Neural cell (in vitro differentiated cells): ENCODE measurements around the gene AK1. TPM values are rescaled to one million over a fixed set of nuclear protein-coding genes. Genes with fewer than 3 reads are reported as not detected.

ENCODE experiments used
- H2AFZ ChIP-seq: fragments of 200-600, 300-800 bp; sonication (generic), shearing (Covaris generic); 2 replicates; pipeline ENCODE4 v1.6.0; 2014; ENCODE audit warnings: low read depth, mild to moderate bottlenecking, antibody characterized with exemption, low read length, moderate library complexity
- H3F3A ChIP-seq: fragments of 200-600 bp; shearing (Covaris generic); 2 replicates; pipeline ENCODE4 v1.6.1; 2016; ENCODE audit warnings: mild to moderate bottlenecking, moderate library complexity, mixed read lengths, antibody characterized with exemption, low read length; ENCODE audit not compliant: insufficient read depth, poor library complexity, severe bottlenecking
- H3K27ac ChIP-seq: fragments of 200-600, 300-800 bp; sonication (generic), shearing (Covaris generic); 2 replicates; pipeline ENCODE4 v1.5.1; 2014; ENCODE audit warnings: mild to moderate bottlenecking, low read length, moderate library complexity
- H3K27me3 ChIP-seq: fragments of 300-800, 200-600 bp; sonication (generic), shearing (Covaris generic); 2 replicates; pipeline ENCODE4 v1.6.0; 2014; ENCODE audit warnings: mild to moderate bottlenecking, low read depth, low read length, moderate library complexity; ENCODE audit not compliant: insufficient read depth
- H3K36me3 ChIP-seq: fragments of 300-800, 200-600 bp; sonication (generic), shearing (Covaris generic); 2 replicates; pipeline ENCODE4 v1.5.1; 2014; ENCODE audit warnings: mild to moderate bottlenecking, antibody characterized with exemption, low read length, moderate library complexity; ENCODE audit not compliant: insufficient read depth
- H3K4me2 ChIP-seq: fragments of 300-800, 200-600 bp; sonication (generic), shearing (Covaris generic); 2 replicates; pipeline ENCODE4 v1.6.0; 2014; ENCODE audit warnings: mild to moderate bottlenecking, low read length
- H3K4me3 ChIP-seq: fragments of 300-800, 200-600 bp; sonication (generic), shearing (Covaris generic); 2 replicates; pipeline ENCODE4 v1.5.1; 2014; ENCODE audit warnings: mild to moderate bottlenecking, low read length, moderate library complexity
- H3K79me2 ChIP-seq: fragments of 200-600 bp; shearing (Covaris generic); replicated peaks from 2 replicates; pipeline ENCODE4 v1.6.0; 2014; ENCODE audit warnings: mild to moderate bottlenecking, low read length, moderate library complexity; ENCODE audit not compliant: insufficient read depth
- H3K9ac ChIP-seq: fragments of 300-800, 200-600 bp; sonication (generic), shearing (Covaris generic); 2 replicates; pipeline ENCODE4 v1.6.1; 2016; ENCODE audit warnings: mild to moderate bottlenecking, low read length, mixed read lengths
- H3K9me2 ChIP-seq: fragments of 200-600 bp; shearing (Covaris generic); 2 replicates; pipeline ENCODE4 v1.6.1; 2016; ENCODE audit warnings: mild to moderate bottlenecking, low read length, mixed read lengths; ENCODE audit not compliant: insufficient read depth
- H3K9me3 ChIP-seq: fragments of 200-600, 300-800 bp; sonication (generic), shearing (Covaris generic); 2 replicates; pipeline ENCODE4 v1.6.1; 2016; ENCODE audit warnings: mild to moderate bottlenecking, mixed run types, low read length, moderate library complexity, mixed read lengths
- H4K20me1 ChIP-seq: fragments of 200-600 bp; shearing (Covaris generic); 2 replicates; pipeline ENCODE4 v1.6.1; 2016; ENCODE audit warnings: mild to moderate bottlenecking, mixed run types; ENCODE audit not compliant: insufficient read depth
- CTCF ChIP-seq: fragments of 450-650 bp; IDR thresholded peaks from 2 replicates; pipeline ENCODE4 v1.5.1; 2014; ENCODE audit warnings: antibody characterized with exemption, mild to moderate bottlenecking, moderate library complexity; ENCODE audit not compliant: poor library complexity, severe bottlenecking
- EP300 ChIP-seq: fragments of 450-650 bp; conservative IDR thresholded peaks from 2 replicates; pipeline ENCODE4 v1.6.1; 2014; ENCODE audit warnings: antibody characterized with exemption, mild to moderate bottlenecking, moderate library complexity; ENCODE audit not compliant: poor library complexity, severe bottlenecking
- EZH2 ChIP-seq: fragments of 200-600, 300-800 bp; shearing (Covaris generic), sonication (generic); IDR thresholded peaks from 2 replicates; pipeline ENCODE4 v1.6.1; 2014; ENCODE audit warnings: antibody characterized with exemption, low read length, borderline replicate concordance, mild to moderate bottlenecking; ENCODE audit not compliant: insufficient read depth, poor library complexity, severe bottlenecking
- MXI1 ChIP-seq: fragments of 450-650 bp; conservative IDR thresholded peaks from 2 replicates; pipeline ENCODE4 v1.6.1; 2014; ENCODE audit warnings: antibody characterized with exemption, mild to moderate bottlenecking; ENCODE audit not compliant: poor library complexity, severe bottlenecking
- POLR2AphosphoS5 ChIP-seq: IDR thresholded peaks from 2 replicates; pipeline ENCODE4 v1.6.1; 2012
- RAD21 ChIP-seq: fragments of 450-650 bp; conservative IDR thresholded peaks from 2 replicates; pipeline ENCODE4 v1.6.1; 2014; ENCODE audit warnings: antibody characterized with exemption, mild to moderate bottlenecking, moderate library complexity
- SMC3 ChIP-seq: fragments of 450-650 bp; conservative IDR thresholded peaks from 2 replicates; pipeline ENCODE4 v1.6.1; 2014; ENCODE audit warnings: antibody characterized with exemption, mild to moderate bottlenecking, moderate library complexity; ENCODE audit not compliant: poor library complexity
- TAF1 ChIP-seq: IDR thresholded peaks from 2 replicates; pipeline ENCODE4 v1.6.1; 2012; ENCODE audit warnings: low read depth
- polyA plus RNA-seq: library from polyadenylated mRNA; depleted of rRNA; stranded (reverse); fragments of >200 nt; gene quantifications from 2 replicates; pipeline ENCODE4 v1.2.3, GENCODE V29; 2014
- TF ChIP-seq, protein P1 (sequence below): IDR thresholded peaks from 2 replicates; pipeline ENCODE4 v1.6.1; 2012; ENCODE audit warnings: borderline replicate concordance

Gene AK1
- polyA plus RNA-seq, 1 donor from 2014 or later = 105 TPM

DNA sequence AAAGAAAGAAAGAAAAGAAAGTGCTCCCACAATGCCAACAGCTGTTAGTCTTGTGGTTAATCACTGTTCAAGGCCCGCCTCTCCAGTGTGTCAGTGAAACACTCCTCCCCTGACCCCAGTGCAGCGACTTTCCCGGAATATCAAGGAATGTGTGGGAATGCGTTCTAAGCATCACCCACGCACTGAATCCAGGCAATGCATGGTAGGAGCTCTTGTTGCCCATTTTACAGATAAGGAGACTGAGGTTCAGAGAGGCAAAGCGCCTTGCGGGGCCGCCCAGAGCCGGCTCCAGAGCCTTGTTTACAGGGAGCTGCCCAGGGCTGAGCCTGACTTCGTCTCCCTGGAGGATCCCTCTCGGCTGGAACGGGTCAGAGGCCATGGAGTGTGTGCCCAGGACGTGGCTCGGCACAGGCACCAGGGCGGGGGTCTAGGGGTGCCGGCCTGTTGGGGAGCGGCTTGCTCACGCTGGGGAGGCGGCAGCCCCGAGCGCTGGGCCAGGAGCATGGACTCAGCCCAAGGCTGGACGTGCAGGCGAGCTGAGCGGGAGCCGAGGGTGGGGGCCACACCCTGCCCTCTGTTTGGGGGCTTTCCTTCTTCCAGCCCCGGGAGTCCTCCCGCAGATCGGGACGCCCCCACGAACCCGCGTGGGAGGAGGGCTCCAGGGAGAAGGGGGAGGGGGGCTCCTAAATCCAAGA lies 21.1 kb upstream of the AK1 start:
- Histone ChIP-seq H3K4me3 (peak overlapping the region; percentile 96), H3K27ac (peak overlapping the region; percentile 12), H2AFZ (peak overlapping the region; percentile 88), H4K20me1 (no peaks in the 10 kb centered on the region), H3K36me3 (peaks cover 16% of the 10 kb centered on the region), H3K9me2 (no peaks in the 10 kb centered on the region), H3F3A (peaks cover 5% of the 10 kb centered on the region), H3K27me3 (no peaks in the 10 kb centered on the region), H3K9me3 (no peaks in the 10 kb centered on the region), H3K4me2 (peak overlapping the region; percentile 30), H3K9ac (peak overlapping the region; percentile 84), H3K79me2 (no peaks in the 10 kb centered on the region)
- peak; percentile 13 for TF ChIP-seq MXI1
- no peak for TF ChIP-seq TAF1
- TF ChIP-seq SMC3 = no peak
- TF ChIP-seq, protein P1, sequence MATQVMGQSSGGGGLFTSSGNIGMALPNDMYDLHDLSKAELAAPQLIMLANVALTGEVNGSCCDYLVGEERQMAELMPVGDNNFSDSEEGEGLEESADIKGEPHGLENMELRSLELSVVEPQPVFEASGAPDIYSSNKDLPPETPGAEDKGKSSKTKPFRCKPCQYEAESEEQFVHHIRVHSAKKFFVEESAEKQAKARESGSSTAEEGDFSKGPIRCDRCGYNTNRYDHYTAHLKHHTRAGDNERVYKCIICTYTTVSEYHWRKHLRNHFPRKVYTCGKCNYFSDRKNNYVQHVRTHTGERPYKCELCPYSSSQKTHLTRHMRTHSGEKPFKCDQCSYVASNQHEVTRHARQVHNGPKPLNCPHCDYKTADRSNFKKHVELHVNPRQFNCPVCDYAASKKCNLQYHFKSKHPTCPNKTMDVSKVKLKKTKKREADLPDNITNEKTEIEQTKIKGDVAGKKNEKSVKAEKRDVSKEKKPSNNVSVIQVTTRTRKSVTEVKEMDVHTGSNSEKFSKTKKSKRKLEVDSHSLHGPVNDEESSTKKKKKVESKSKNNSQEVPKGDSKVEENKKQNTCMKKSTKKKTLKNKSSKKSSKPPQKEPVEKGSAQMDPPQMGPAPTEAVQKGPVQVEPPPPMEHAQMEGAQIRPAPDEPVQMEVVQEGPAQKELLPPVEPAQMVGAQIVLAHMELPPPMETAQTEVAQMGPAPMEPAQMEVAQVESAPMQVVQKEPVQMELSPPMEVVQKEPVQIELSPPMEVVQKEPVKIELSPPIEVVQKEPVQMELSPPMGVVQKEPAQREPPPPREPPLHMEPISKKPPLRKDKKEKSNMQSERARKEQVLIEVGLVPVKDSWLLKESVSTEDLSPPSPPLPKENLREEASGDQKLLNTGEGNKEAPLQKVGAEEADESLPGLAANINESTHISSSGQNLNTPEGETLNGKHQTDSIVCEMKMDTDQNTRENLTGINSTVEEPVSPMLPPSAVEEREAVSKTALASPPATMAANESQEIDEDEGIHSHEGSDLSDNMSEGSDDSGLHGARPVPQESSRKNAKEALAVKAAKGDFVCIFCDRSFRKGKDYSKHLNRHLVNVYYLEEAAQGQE = no peak
- TF ChIP-seq CTCF = no peak
- TF ChIP-seq EP300 = no peak
- no peak for TF ChIP-seq RAD21
- no peak for TF ChIP-seq POLR2AphosphoS5

GRCh38 chr9:127897193-127897692 lies 19.8 kb upstream of the AK1 start:
- Histone ChIP-seq H3K79me2 (no peaks in the 10 kb centered on the region), H3K27me3 (no peaks in the 10 kb centered on the region), H3K9ac (no peak overlapping the region), H3K27ac (no peak overlapping the region), H3F3A (peaks cover 5% of the 10 kb centered on the region), H3K9me3 (no peaks in the 10 kb centered on the region), H2AFZ (no peak overlapping the region), H4K20me1 (no peaks in the 10 kb centered on the region), H3K4me3 (peak overlapping the region; percentile 28), H3K4me2 (no peak overlapping the region), H3K9me2 (no peaks in the 10 kb centered on the region), H3K36me3 (peaks cover 25% of the 10 kb centered on the region)
- TF ChIP-seq CTCF (no peak), MXI1 (no peak), POLR2AphosphoS5 (no peak), RAD21 (no peak), SMC3 (no peak), TAF1 (no peak), EP300 (no peak), EZH2 (no peak)
- TF ChIP-seq, protein P1 = no peak
